PC-3 (cell line): ENCODE data around the gene ADCY10. TPM values are rescaled to one million over a fixed set of nuclear protein-coding genes. Genes with fewer than 3 reads are reported as not detected.

Source experiments
- ATAC-seq: fragments of 200-7000 bp; cut with Tn5 transposase; 2 replicates; pipeline ENCODE4 v1.9.1; 2020; ENCODE audit warnings: mild to moderate bottlenecking, moderate library complexity
- BruUV-seq: library from RNA; stranded (reverse); fragments of 400-500 nt; replicated peaks from 2 replicates; lab custom pipeline; 2021; lab: Mats Ljungman, UMichigan
- CTCF ChIA-PET: fragments of 300-600 bp; sonication (Branson Sonifier 250); formaldehyde crosslinking; loops from one replicate; lab custom pipeline; 2022; ENCODE audit warnings: antibody characterized with exemption; lab: Charles Lee
- POLR2A ChIA-PET: fragments of 300-600 bp; sonication (Branson Sonifier 250); formaldehyde crosslinking; loops from one replicate; lab custom pipeline; 2022; ENCODE audit warnings: antibody characterized with exemption; ENCODE audit not compliant: unreplicated experiment; lab: Charles Lee
- DNase-seq: peaks from one replicate; pipeline ENCODE4 v3.0.0-alpha.2; 2015
- H2AFZ ChIP-seq: fragments of 300-600 bp; sonication (generic); 2 replicates; pipeline ENCODE4 v1.6.0; 2016; ENCODE audit warnings: antibody characterized with exemption, low read length
- H3F3A ChIP-seq: fragments of 300-600 bp; sonication (generic); one replicate; pipeline ENCODE4 v1.6.0; 2017; ENCODE audit warnings: antibody characterized with exemption, low read length, control low read depth, mild to moderate bottlenecking; ENCODE audit not compliant: unreplicated experiment
- H3K27ac ChIP-seq: fragments of 300-600 bp; sonication (generic); 2 replicates; pipeline ENCODE4 v1.5.1; 2016; ENCODE audit warnings: mild to moderate bottlenecking, low read length
- H3K27me3 ChIP-seq: fragments of 300-600 bp; sonication (generic); 2 replicates; pipeline ENCODE4 v1.6.1; 2016; ENCODE audit warnings: low read length, mixed read lengths
- H3K36me3 ChIP-seq: fragments of 300-600 bp; sonication (generic); 2 replicates; pipeline ENCODE4 v1.6.1; 2016; ENCODE audit warnings: low read depth, mixed run types, low read length, mixed read lengths
- H3K4me1 ChIP-seq: fragments of 300-600 bp; sonication (generic); 2 replicates; pipeline ENCODE4 v1.5.1; 2016; ENCODE audit warnings: low read length; ENCODE audit not compliant: insufficient read depth
- H3K4me2 ChIP-seq: fragments of 300-600 bp; sonication (generic); 2 replicates; pipeline ENCODE4 v1.6.0; 2016; ENCODE audit warnings: low read length
- H3K4me3 ChIP-seq: fragments of 300-600 bp; sonication (generic); 2 replicates; pipeline ENCODE4 v1.5.1; 2016; ENCODE audit warnings: mild to moderate bottlenecking, low read length, mixed read lengths
- H3K79me2 ChIP-seq: fragments of 300-600 bp; sonication (generic); 2 replicates; pipeline ENCODE4 v1.6.1; 2017; ENCODE audit warnings: low read length, mixed read lengths
- H3K9ac ChIP-seq: fragments of 300-600 bp; sonication (generic); 2 replicates; pipeline ENCODE4 v1.6.0; 2016; ENCODE audit warnings: mild to moderate bottlenecking, low read length
- H3K9me2 ChIP-seq: fragments of 300-600 bp; sonication (generic); replicated peaks from 2 replicates; pipeline ENCODE4 v1.6.1; 2016; ENCODE audit warnings: mixed run types, low read length, mixed read lengths
- H3K9me3 ChIP-seq: fragments of 300-600 bp; sonication (generic); 2 replicates; pipeline ENCODE4 v1.6.1; 2016; ENCODE audit warnings: low read length, mixed read lengths
- H4K20me1 ChIP-seq: fragments of 300-600 bp; sonication (generic); 2 replicates; pipeline ENCODE4 v1.6.1; 2016; ENCODE audit warnings: low read length, mixed read lengths
- CTCF ChIP-seq: fragments of 300-600 bp; sonication (generic); conservative IDR thresholded peaks from 2 replicates; pipeline ENCODE4 v1.5.1; 2017; ENCODE audit warnings: antibody characterized with exemption, low read depth, mild to moderate bottlenecking, low read length
- EZH2 ChIP-seq: fragments of 300-600 bp; sonication (generic); IDR thresholded peaks from one replicate; pipeline ENCODE4 v1.6.1; 2017; ENCODE audit warnings: antibody characterized with exemption, mild to moderate bottlenecking, low read length; ENCODE audit not compliant: unreplicated experiment
- EZH2phosphoT487 ChIP-seq: fragments of 300-600 bp; sonication (generic); IDR thresholded peaks from 2 replicates; pipeline ENCODE4 v1.6.1; 2018; ENCODE audit warnings: mild to moderate bottlenecking, antibody characterized with exemption, low read length, borderline replicate concordance
- intact Hi-C: fragments of 100-400 bp; cut with micrococcal nuclease; formaldehyde crosslinking; loops from 2 replicates; pipeline ENCODE4 v1.9.0; 2023
- total RNA-seq: library from RNA; depleted of rRNA; stranded (reverse); fragments of >200 nt; gene quantifications from 2 replicates; pipeline ENCODE4 v1.2.3, GENCODE V29; 2014

Gene ADCY10
- total RNA-seq, 1 experiment from 2014 or later: not detected

DNA sequence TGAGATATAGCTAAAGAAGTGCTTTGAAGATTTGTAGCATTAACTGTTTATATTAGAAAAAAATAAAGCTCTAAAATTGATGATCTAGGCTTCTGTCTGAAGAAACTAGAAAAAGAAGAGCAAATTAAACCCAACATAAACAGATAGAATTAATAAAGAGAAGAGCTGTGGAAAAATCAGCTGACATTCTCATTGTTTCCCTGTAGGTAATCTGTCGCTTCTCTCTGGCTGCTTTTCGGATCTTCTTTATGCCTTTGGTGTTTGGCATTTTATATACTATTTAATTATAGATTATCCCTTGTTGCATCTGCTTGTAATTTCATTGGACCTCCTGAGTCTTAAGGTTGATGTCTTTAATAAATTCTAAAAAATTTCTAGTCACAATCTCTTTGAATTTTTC, 132.4 kb downstream of the ADCY10 start:
- no peak for ATAC-seq
- Histone ChIP-seq H4K20me1 (no peaks in the 10 kb centered on the region), H3K4me3 (no peak overlapping the region), H3K4me2 (no peak overlapping the region), H3K36me3 (peaks cover 31% of the 10 kb centered on the region), H3K27me3 (no peaks in the 10 kb centered on the region), H3K9ac (no peak overlapping the region), H3K79me2 (no peaks in the 10 kb centered on the region), H3K9me3 (no peaks in the 10 kb centered on the region), H2AFZ (no peak overlapping the region), H3K27ac (no peak overlapping the region), H3F3A (no peaks in the 10 kb centered on the region), H3K9me2 (no peaks in the 10 kb centered on the region), H3K4me1 (peaks cover 15% of the 10 kb centered on the region)
- intact Hi-C loops: no loop called here
- TF ChIP-seq EZH2 (no peak), CTCF (no peak), EZH2phosphoT487 (no peak)
- BruUV-seq: no TSS peak
- ChIA-PET CTCF (no interaction called here), POLR2A (no interaction called here)
- no peak for DNase-seq

DNA sequence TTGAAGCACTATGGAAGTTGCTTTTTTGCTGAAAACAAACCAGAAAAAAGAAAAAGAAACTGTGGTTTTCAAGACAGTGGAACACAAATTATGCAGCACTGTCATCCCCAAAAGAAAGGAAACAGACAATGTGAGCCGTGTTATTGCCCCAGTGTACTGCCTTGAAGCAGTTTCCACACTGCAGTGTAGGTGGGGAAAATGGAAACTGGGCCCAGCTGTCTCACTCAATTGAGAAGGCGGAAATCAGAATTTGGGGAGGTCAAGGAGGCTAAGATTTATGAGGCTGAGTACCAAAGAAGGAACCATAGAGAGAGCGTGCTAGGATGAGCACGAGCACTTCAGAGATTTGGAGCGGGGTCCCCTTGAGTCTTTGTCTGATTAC, 136.7 kb downstream of the ADCY10 start:
- ATAC-seq: no peak

More for the DNA sequence above, 136.7 kb downstream of the ADCY10 start:
- Histone ChIP-seq H3K4me1 (peaks cover 5% of the 10 kb centered on the region), H3K9me3 (no peaks in the 10 kb centered on the region), H3K27me3 (no peaks in the 10 kb centered on the region), H2AFZ (no peak overlapping the region), H3K9ac (no peak overlapping the region), H4K20me1 (no peaks in the 10 kb centered on the region), H3K4me2 (no peak overlapping the region), H3K27ac (no peak overlapping the region), H3K36me3 (peaks cover 54% of the 10 kb centered on the region), H3K9me2 (no peaks in the 10 kb centered on the region), H3F3A (no peaks in the 10 kb centered on the region), H3K4me3 (no peak overlapping the region), H3K79me2 (no peaks in the 10 kb centered on the region)
- POLR2A ChIA-PET: no interaction called here
- no peak for TF ChIP-seq EZH2phosphoT487
- no peak for TF ChIP-seq CTCF
- no peak for TF ChIP-seq EZH2
- no TSS peak for BruUV-seq
- CTCF ChIA-PET: no interaction called here
- no peak for DNase-seq
- intact Hi-C loops: no loop called here
